ENCODE data around the gene MMP23B. TPM values are rescaled to one million over a fixed set of nuclear protein-coding genes. Genes with fewer than 3 reads are reported as not detected.

Gene MMP23B
- total RNA-seq, 2 donors from 2014 or later = 3.0 to 5.8 TPM

- peak overlapping the region; percentile 55 to 87 for H3K9ac ChIP-seq (ENCODE audit: low read depth in 2 of 2, low read length in 2 of 2)
- no peaks in the 10 kb centered on the region for H3K27me3 ChIP-seq
- H3K36me3 ChIP-seq = no peaks in the 10 kb centered on the region
- peak; percentile 93 for DNase-seq
- TF ChIP-seq CTCF (IDR thresholded peaks at IDR 0.05) = peak; percentile 37
- peak overlapping the region; percentile 4 for H3K4me3 ChIP-seq
- H3K9me3 ChIP-seq = no peaks in the 10 kb centered on the region
- intact Hi-C loops (cut with DNase I) = no loop called here
- H3K27ac ChIP-seq = peak overlapping the region; percentile 80
- H3K4me1 ChIP-seq = peaks cover 10% of the 10 kb centered on the region
Measured at GRCh38 chr1:1678581-1679380, 46.8 kb downstream of the MMP23B start.

GRCh38 chr1:1680031-1680911 lies 48.3 kb downstream of the MMP23B start:
- intact Hi-C loops (cut with DNase I) = no loop called here
- Histone ChIP-seq H3K27me3 (no peaks in the 10 kb centered on the region), H3K4me1 (peaks cover 10% of the 10 kb centered on the region), H3K9me3 (no peaks in the 10 kb centered on the region), H3K9ac (ENCODE audit: low read depth in 2 of 2, low read length in 2 of 2) (no peak overlapping the region), H3K4me3 (no peak overlapping the region), H3K27ac (no peak overlapping the region), H3K36me3 (no peaks in the 10 kb centered on the region)
- no peak for DNase-seq
- TF ChIP-seq CTCF (IDR thresholded peaks at IDR 0.05) = no peak

- DNase-seq = peak; percentile 52
- no peaks in the 10 kb centered on the region for H3K9me3 ChIP-seq
- intact Hi-C loops (cut with DNase I) = no loop called here
Measured at GRCh38 chr1:1680912-1681273, 48.9 kb downstream of the MMP23B start.

GRCh38 chr1:1683104-1683905 lies 51.3 kb downstream of the MMP23B start:
- Histone ChIP-seq H3K4me3 (no peak overlapping the region), H3K4me1 (peaks cover 3% of the 10 kb centered on the region), H3K27ac (no peak overlapping the region), H3K9me3 (no peaks in the 10 kb centered on the region), H3K27me3 (no peaks in the 10 kb centered on the region), H3K9ac (ENCODE audit: low read depth in 2 of 2, low read length in 2 of 2) (no peak overlapping the region), H3K36me3 (no peaks in the 10 kb centered on the region)
- intact Hi-C loops (cut with DNase I) = no loop called here
- no peak for DNase-seq
- TF ChIP-seq CTCF (IDR thresholded peaks at IDR 0.05) = no peak

More at GRCh38 chr1:1680912-1681273, 48.9 kb downstream of the MMP23B start:
- Histone ChIP-seq H3K4me3 (no peak overlapping the region), H3K27ac (no peak overlapping the region), H3K36me3 (no peaks in the 10 kb centered on the region), H3K27me3 (no peaks in the 10 kb centered on the region), H3K9ac (ENCODE audit: low read depth in 2 of 2, low read length in 2 of 2) (no peak overlapping the region), H3K4me1 (peaks cover 10% of the 10 kb centered on the region)
- TF ChIP-seq CTCF (IDR thresholded peaks at IDR 0.05) = no peak

Other genes starting within 250 kb of the MMP23B start
- gene CCNL2, start 232.8 kb upstream of the MMP23B start, total RNA-seq = 100 to 1,000 TPM in 1 of 2 donors, 10 to 100 TPM in 1; 92.3 to 104 TPM
- gene MRPL20, start 224.9 kb upstream of the MMP23B start, total RNA-seq = 100 to 1,000 TPM in 1 of 2 donors, 10 to 100 TPM in 1; 88.1 to 143 TPM
- gene ANKRD65, start 210.9 kb upstream of the MMP23B start, total RNA-seq = 1 to 10 TPM in 1 of 2 donors, under 1 TPM in 1; 0.57 to 2.0 TPM
- 10 to 100 TPM; 43.5 to 74.0 TPM for gene VWA1, start 196.5 kb upstream of the MMP23B start, total RNA-seq
- under 1 TPM; 0.16 to 0.64 TPM for gene ATAD3C, start 182.5 kb upstream of the MMP23B start, total RNA-seq
- gene ATAD3B, start 160.4 kb upstream of the MMP23B start, total RNA-seq = 10 to 100 TPM; 16.6 to 62.9 TPM
- 10 to 100 TPM; 19.6 to 74.0 TPM for gene ATAD3A, start 120.0 kb upstream of the MMP23B start, total RNA-seq
- gene TMEM240, start 91.5 kb upstream of the MMP23B start, total RNA-seq = under 1 TPM; 0.77 to 0.91 TPM
- gene SSU72, start 57.3 kb upstream of the MMP23B start, total RNA-seq = 100 to 1,000 TPM; 120 to 175 TPM
- gene FNDC10, start 32.0 kb upstream of the MMP23B start, total RNA-seq = 1 to 10 TPM; 2.9 to 4.2 TPM
- gene MIB2, start 16.7 kb upstream of the MMP23B start, total RNA-seq = 100 to 1,000 TPM in 1 of 2 donors, 10 to 100 TPM in 1; 57.0 to 121 TPM
- gene CDK11B, start 26.8 kb downstream of the MMP23B start, total RNA-seq = 10 to 100 TPM; 31.8 to 44.7 TPM
- gene SLC35E2B, start 60.6 kb downstream of the MMP23B start, total RNA-seq = 10 to 100 TPM; 41.5 to 57.8 TPM
- 10 to 100 TPM; 52.2 to 58.5 TPM for gene CDK11A, start 92.2 kb downstream of the MMP23B start, total RNA-seq
- gene NADK, start 146.3 kb downstream of the MMP23B start, total RNA-seq = 100 to 1,000 TPM; 122 to 146 TPM